Vagina (tissue), 2 donors: ENCODE data around the gene C3. TPM values are rescaled to one million over a fixed set of nuclear protein-coding genes. Genes with fewer than 3 reads are reported as not detected.

Source experiments
- DNase-seq, 2 donors: peaks; one replicate each; pipeline ENCODE4 v3.0.0-alpha.2; 2017; ENCODE audit errors: extremely low spot score in 2 of 2
- H3K27ac ChIP-seq: fragments of 200-600 bp; sonication (generic); one replicate; pipeline ENCODE4 v1.5.1; 2019
- H3K27me3 ChIP-seq: fragments of 200-600 bp; sonication (generic); one replicate; pipeline ENCODE4 v1.5.1; 2019
- H3K36me3 ChIP-seq, 2 donors: fragments of 200-600 bp; sonication (generic); one replicate each; pipeline ENCODE4 v1.5.1; 2017 to 2019
- H3K4me1 ChIP-seq: fragments of 200-600 bp; sonication (generic); one replicate; pipeline ENCODE4 v1.5.1; 2019
- H3K4me3 ChIP-seq, 2 donors: fragments of 200-600 bp; sonication (generic); 1 replicate in 1 of 2; 2 replicates in 1 of 2; pipeline ENCODE4 v1.5.1; 2016 to 2019
- H3K9me3 ChIP-seq: fragments of 200-600 bp; sonication (generic); one replicate; pipeline ENCODE4 v1.5.1; 2019
- CTCF ChIP-seq, 3 experiments: fragments of 450-650 bp in 2 of 3; fragments of 200-600 bp in 1 of 3; sonication (generic) in 1 of 3; IDR thresholded peaks; one replicate each; pipeline ENCODE4 v1.5.1; 2017 to 2019; ENCODE audit warnings: antibody characterized with exemption in 3 of 3, mild to moderate bottlenecking in 2 of 3, moderate library complexity in 2 of 3
- POLR2A ChIP-seq, 2 donors: fragments of 450-650 bp; IDR thresholded peaks; one replicate each; pipeline ENCODE4 v1.6.1; 2017; ENCODE audit warnings: antibody characterized with exemption in 2 of 2, mild to moderate bottlenecking in 2 of 2, moderate library complexity in 2 of 2
- POLR2AphosphoS5 ChIP-seq, 2 donors: sonication (generic); formaldehyde crosslinking; IDR thresholded peaks; one replicate each; pipeline ENCODE4 v1.9.0; 2017; ENCODE audit warnings: antibody characterized with exemption in 2 of 2, mild to moderate bottlenecking in 2 of 2, low read depth in 1 of 2; ENCODE audit not compliant: insufficient read depth in 1 of 2
- intact Hi-C: fragments of 100-400 bp; cut with DNase I; formaldehyde crosslinking; loops from one replicate; pipeline ENCODE4 v1.15.1; 2023
- total RNA-seq: library from RNA; depleted of rRNA; stranded (reverse); fragments of >200 nt; gene quantifications from one replicate; pipeline ENCODE4 v1.2.3, GENCODE V29; 2016

Gene C3
- total RNA-seq, 1 donor from 2014 or later, result 1,239 TPM

- no peak overlapping the region for H3K4me3 ChIP-seq
These were observed 5.2 kb upstream of the C3 start for GRCh38 chr19:6725513-6726231.

GRCh38 chr19:6724631-6725492 is 4.4 kb upstream of the C3 start:
- no peaks in the 10 kb centered on the region for H3K27me3 ChIP-seq
- H3K27ac ChIP-seq, result no peak overlapping the region
- DNase-seq, result no peak
- no peak overlapping the region for H3K4me3 ChIP-seq
- TF ChIP-seq POLR2AphosphoS5 (IDR thresholded peaks at IDR 0.05; ENCODE audit: insufficient read depth in 1 of 2, low read depth in 1 of 2), result no peak
- no peak for TF ChIP-seq CTCF (IDR thresholded peaks at IDR 0.05)
- no peak for TF ChIP-seq POLR2A (IDR thresholded peaks at IDR 0.05)
- no peaks in the 10 kb centered on the region for H3K9me3 ChIP-seq
- intact Hi-C loops, result no loop called here
- peaks cover 18% of the 10 kb centered on the region for H3K4me1 ChIP-seq
- H3K36me3 ChIP-seq, result no peaks in the 10 kb centered on the region

More at GRCh38 chr19:6725513-6726231, 5.2 kb upstream of the C3 start:
- no peaks in the 10 kb centered on the region for H3K27me3 ChIP-seq
- TF ChIP-seq POLR2AphosphoS5 (IDR thresholded peaks at IDR 0.05; ENCODE audit: insufficient read depth in 1 of 2, low read depth in 1 of 2) (no peak), POLR2A (IDR thresholded peaks at IDR 0.05) (no peak), CTCF (IDR thresholded peaks at IDR 0.05) (no peak)
- intact Hi-C loops, result no loop called here
- H3K36me3 ChIP-seq, result no peaks in the 10 kb centered on the region
- H3K27ac ChIP-seq, result no peak overlapping the region
- peaks cover 18% of the 10 kb centered on the region for H3K4me1 ChIP-seq
- DNase-seq, result no peak
- H3K9me3 ChIP-seq, result no peaks in the 10 kb centered on the region

GRCh38 chr19:6723738-6724137 is 3.3 kb upstream of the C3 start:
- H3K4me1 ChIP-seq, result peaks cover 18% of the 10 kb centered on the region
- no peak overlapping the region for H3K4me3 ChIP-seq
- TF ChIP-seq POLR2A (IDR thresholded peaks at IDR 0.05) (no peak), CTCF (IDR thresholded peaks at IDR 0.05) (no peak), POLR2AphosphoS5 (IDR thresholded peaks at IDR 0.05; ENCODE audit: insufficient read depth in 1 of 2, low read depth in 1 of 2) (no peak)
- intact Hi-C loops, result no loop called here
- H3K36me3 ChIP-seq, result no peaks in the 10 kb centered on the region
- H3K27ac ChIP-seq, result peak overlapping the region; percentile 44
- DNase-seq, result no peak
- no peaks in the 10 kb centered on the region for H3K27me3 ChIP-seq
- H3K9me3 ChIP-seq, result no peaks in the 10 kb centered on the region

GRCh38 chr19:6723108-6723618 is 2.7 kb upstream of the C3 start:
- Histone ChIP-seq H3K27me3 (no peaks in the 10 kb centered on the region), H3K9me3 (no peaks in the 10 kb centered on the region), H3K36me3 (no peaks in the 10 kb centered on the region), H3K4me3 (peak overlapping the region in 1 of 2 donors; percentile 17), H3K4me1 (peaks cover 18% of the 10 kb centered on the region), H3K27ac (peak overlapping the region; percentile 44)
- intact Hi-C loops, result no loop called here
- DNase-seq, result no peak
- TF ChIP-seq POLR2AphosphoS5 (IDR thresholded peaks at IDR 0.05; ENCODE audit: insufficient read depth in 1 of 2, low read depth in 1 of 2) (peak in 1 of 2 donors; percentile 44), POLR2A (IDR thresholded peaks at IDR 0.05) (no peak), CTCF (IDR thresholded peaks at IDR 0.05) (no peak)
